ENCODE results near the gene OR2S2.

OR2S2 gene

GRCh38 chr9:35966433-35966832, 8.5 kb upstream of the OR2S2 start:
- no peak for DNase-seq
- in situ Hi-C loops (cut with MboI; ENCODE audit: low pct_unique_long_range_greater_than_20kb, low sequenced_read_pairs), result no loop called here

- no peak for DNase-seq
- in situ Hi-C loops (cut with MboI; ENCODE audit: low pct_unique_long_range_greater_than_20kb, low sequenced_read_pairs), result no loop called here
Measured at GRCh38 chr9:35965011-35965410, 7.1 kb upstream of the OR2S2 start.

- in situ Hi-C loops (cut with MboI; ENCODE audit: low pct_unique_long_range_greater_than_20kb, low sequenced_read_pairs), result no loop called here
- no peak for DNase-seq
Measured at GRCh38 chr9:35962126-35962906, 4.4 kb upstream of the OR2S2 start.

GRCh38 chr9:35960039-35960655, 2.2 kb upstream of the OR2S2 start:
- in situ Hi-C loops (cut with MboI; ENCODE audit: low pct_unique_long_range_greater_than_20kb, low sequenced_read_pairs), result no loop called here
- DNase-seq, result no peak

- in situ Hi-C loops (cut with MboI; ENCODE audit: low pct_unique_long_range_greater_than_20kb, low sequenced_read_pairs), result no loop called here
- DNase-seq, result no peak
Measured at GRCh38 chr9:35956651-35957050, 1.3 kb downstream of the OR2S2 start.

GRCh38 chr9:35954942-35955546, 2.9 kb downstream of the OR2S2 start:
- in situ Hi-C loops (cut with MboI; ENCODE audit: low pct_unique_long_range_greater_than_20kb, low sequenced_read_pairs), result no loop called here
- DNase-seq, result peak; percentile 70

GRCh38 chr9:35952526-35953191, 5.3 kb downstream of the OR2S2 start:
- in situ Hi-C loops (cut with MboI; ENCODE audit: low pct_unique_long_range_greater_than_20kb, low sequenced_read_pairs), result no loop called here
- DNase-seq, result no peak

GRCh38 chr9:35951736-35952135, 6.2 kb downstream of the OR2S2 start:
- in situ Hi-C loops (cut with MboI; ENCODE audit: low pct_unique_long_range_greater_than_20kb, low sequenced_read_pairs), result no loop called here
- DNase-seq, result no peak

GRCh38 chr9:35948901-35949318, 9.0 kb downstream of the OR2S2 start:
- in situ Hi-C loops (cut with MboI; ENCODE audit: low pct_unique_long_range_greater_than_20kb, low sequenced_read_pairs), result no loop called here
- DNase-seq, result no peak

- DNase-seq, result no peak
- in situ Hi-C loops (cut with MboI; ENCODE audit: low pct_unique_long_range_greater_than_20kb, low sequenced_read_pairs), result no loop called here
Measured at GRCh38 chr9:35948451-35948850, 9.5 kb downstream of the OR2S2 start.

GRCh38 chr9:35945341-35946018, 12.5 kb downstream of the OR2S2 start:
- in situ Hi-C loops (cut with MboI; ENCODE audit: low pct_unique_long_range_greater_than_20kb, low sequenced_read_pairs), result no loop called here

GRCh38 chr9:35944841-35945240, 13.1 kb downstream of the OR2S2 start:
- in situ Hi-C loops (cut with MboI; ENCODE audit: low pct_unique_long_range_greater_than_20kb, low sequenced_read_pairs), result no loop called here
- no peak for DNase-seq

More at GRCh38 chr9:35945341-35946018, 12.5 kb downstream of the OR2S2 start:
- DNase-seq, result peak; percentile 68

GRCh38 chr9:35944173-35944572, 13.8 kb downstream of the OR2S2 start:
- DNase-seq, result no peak
- in situ Hi-C loops (cut with MboI; ENCODE audit: low pct_unique_long_range_greater_than_20kb, low sequenced_read_pairs), result no loop called here

- in situ Hi-C loops (cut with MboI; ENCODE audit: low pct_unique_long_range_greater_than_20kb, low sequenced_read_pairs), result no loop called here
- no peak for DNase-seq
Measured at GRCh38 chr9:35942286-35942685, 15.7 kb downstream of the OR2S2 start.

- no peak for DNase-seq
- in situ Hi-C loops (cut with MboI; ENCODE audit: low pct_unique_long_range_greater_than_20kb, low sequenced_read_pairs), result no loop called here
Measured at GRCh38 chr9:35940458-35941407, 17.2 kb downstream of the OR2S2 start.

GRCh38 chr9:35939679-35940250, 18.2 kb downstream of the OR2S2 start:
- in situ Hi-C loops (cut with MboI; ENCODE audit: low pct_unique_long_range_greater_than_20kb, low sequenced_read_pairs), result no loop called here

GRCh38 chr9:35938474-35939356, 19.2 kb downstream of the OR2S2 start:
- DNase-seq, result no peak
- in situ Hi-C loops (cut with MboI; ENCODE audit: low pct_unique_long_range_greater_than_20kb, low sequenced_read_pairs), result no loop called here

More at GRCh38 chr9:35939679-35940250, 18.2 kb downstream of the OR2S2 start:
- no peak for DNase-seq

Measured in KBM-7 (cell line).